Endothelial cell of hepatic sinusoid (primary cell): ENCODE data around the gene PSMB7.

Source experiments
- in situ Hi-C: cut with HindIII; loops from 2 replicates; pipeline ENCODE4 v1.10.0; 2017; ENCODE audit warnings: low sequenced_read_pairs

PSMB7 gene

GRCh38 chr9:124348363-124348762, 66.9 kb downstream of the PSMB7 start:
- in situ Hi-C loops, result loop anchor here (5.0 kb wide), 1 partner anchor 56 kb away; no protein-coding TSS in a partner anchor

- in situ Hi-C loops, result loop anchor here (5.0 kb wide), 1 partner anchor 56 kb away; no protein-coding TSS in a partner anchor
Observed at GRCh38 chr9:124347968-124348358, 67.3 kb downstream of the PSMB7 start.

- in situ Hi-C loops, result loop anchor here (5.0 kb wide), 1 partner anchor 55 kb away; no protein-coding TSS in a partner anchor
Observed at GRCh38 chr9:124347206-124347967, 67.9 kb downstream of the PSMB7 start.

GRCh38 chr9:124346347-124347163, 68.7 kb downstream of the PSMB7 start:
- in situ Hi-C loops, result loop anchor here (5.0 kb wide), 1 partner anchor 54 kb away; no protein-coding TSS in a partner anchor

- in situ Hi-C loops, result loop anchor here (5.0 kb wide), 1 partner anchor 54 kb away; no protein-coding TSS in a partner anchor
Observed at GRCh38 chr9:124345751-124346281, 69.4 kb downstream of the PSMB7 start.

- in situ Hi-C loops, result loop anchor here (5.0 kb wide), 1 partner anchor 53 kb away; no protein-coding TSS in a partner anchor
Observed at GRCh38 chr9:124345063-124345462, 70.2 kb downstream of the PSMB7 start.

GRCh38 chr9:124344291-124345050, 70.8 kb downstream of the PSMB7 start:
- in situ Hi-C loops, result loop anchor here (5.0 kb wide), 1 partner anchor 52 kb away; no protein-coding TSS in a partner anchor

GRCh38 chr9:124343533-124344290, 71.5 kb downstream of the PSMB7 start:
- in situ Hi-C loops, result no loop called here

GRCh38 chr9:124342776-124343485, 72.3 kb downstream of the PSMB7 start:
- in situ Hi-C loops, result no loop called here

- in situ Hi-C loops, result no loop called here
Observed at GRCh38 chr9:124342402-124342775, 72.9 kb downstream of the PSMB7 start.

GRCh38 chr9:124341455-124342170, 73.6 kb downstream of the PSMB7 start:
- in situ Hi-C loops, result no loop called here

GRCh38 chr9:124340219-124341069, 74.8 kb downstream of the PSMB7 start:
- in situ Hi-C loops, result no loop called here

- in situ Hi-C loops, result no loop called here
Observed at GRCh38 chr9:124339603-124340146, 75.6 kb downstream of the PSMB7 start.

GRCh38 chr9:124337562-124337961, 77.7 kb downstream of the PSMB7 start:
- in situ Hi-C loops, result no loop called here

GRCh38 chr9:124335320-124335707, 79.9 kb downstream of the PSMB7 start:
- in situ Hi-C loops, result no loop called here

- in situ Hi-C loops, result no loop called here
Observed at GRCh38 chr9:124334568-124335319, 80.5 kb downstream of the PSMB7 start.

- in situ Hi-C loops, result no loop called here
Observed at GRCh38 chr9:124333203-124333579, 82.1 kb downstream of the PSMB7 start.
